MCF 10A (cell line): ENCODE data around the gene PLIN3. TPM values are rescaled to one million over a fixed set of nuclear protein-coding genes. Genes with fewer than 3 reads are reported as not detected.

Source experiments
- BruUV-seq: library from RNA; stranded (reverse); fragments of 400-500 nt; replicated peaks from 2 replicates; lab custom pipeline; 2021; lab: Mats Ljungman, UMichigan
- CTCF ChIA-PET: fragments of 300-600 bp; sonication (Branson Sonifier 250); formaldehyde crosslinking; extraction: SDS; loops from one replicate; lab custom pipeline; 2021; ENCODE audit warnings: antibody characterized with exemption, inconsistent platforms; lab: Yijun Ruan, JAX
- POLR2A ChIA-PET: fragments of 300-600, 350-650 bp; sonication (Branson Sonifier 250); formaldehyde crosslinking; extraction: SDS; loops from one replicate; lab custom pipeline; 2020; ENCODE audit warnings: antibody characterized with exemption, inconsistent platforms; lab: Yijun Ruan, JAX
- DNase-seq: peaks from one replicate; pipeline ENCODE4 v3.0.0-alpha.2; 2018; ENCODE audit not compliant: unreplicated experiment
- H3K27ac Mint-ChIP-seq: one replicate; pipeline ENCODE4 v1.8.0; 2022; ENCODE audit warnings: mild to moderate bottlenecking, low read depth, mixed read lengths; ENCODE audit not compliant: unreplicated experiment
- H3K27me3 Mint-ChIP-seq: one replicate; pipeline ENCODE4 v1.8.0; 2022; ENCODE audit warnings: mixed read lengths; ENCODE audit not compliant: insufficient read depth, unreplicated experiment
- H3K36me3 Mint-ChIP-seq: one replicate; pipeline ENCODE4 v1.8.0; 2022; ENCODE audit warnings: mild to moderate bottlenecking, moderate library complexity, mixed read lengths; ENCODE audit not compliant: insufficient read depth, unreplicated experiment
- H3K4me1 Mint-ChIP-seq: one replicate; pipeline ENCODE4 v1.8.0; 2022; ENCODE audit warnings: mixed read lengths; ENCODE audit not compliant: insufficient read depth, unreplicated experiment
- H3K4me3 Mint-ChIP-seq: one replicate; pipeline ENCODE4 v1.8.0; 2022; ENCODE audit warnings: mild to moderate bottlenecking, moderate library complexity, mixed read lengths; ENCODE audit not compliant: unreplicated experiment
- H3K9me3 Mint-ChIP-seq: one replicate; pipeline ENCODE4 v1.8.0; 2022; ENCODE audit warnings: mixed read lengths; ENCODE audit not compliant: unreplicated experiment
- intact Hi-C: fragments of 100-400 bp; cut with micrococcal nuclease; formaldehyde crosslinking; loops from 2 replicates; pipeline ENCODE4 v1.14.1; 2022
- total RNA-seq: library from RNA; stranded (reverse); gene quantifications from 2 replicates; pipeline ENCODE4 v1.2.3, GENCODE V29; 2022
- TF ChIP-seq, protein P1 (sequence below): fragments of 200-600 bp; IDR thresholded peaks from one replicate; pipeline ENCODE4 v1.8.0; 2022; ENCODE audit warnings: antibody characterized with exemption, mild to moderate bottlenecking; ENCODE audit not compliant: unreplicated experiment

The PLIN3 gene
- total RNA-seq, 1 experiment from 2014 or later: 64.3 TPM

DNA sequence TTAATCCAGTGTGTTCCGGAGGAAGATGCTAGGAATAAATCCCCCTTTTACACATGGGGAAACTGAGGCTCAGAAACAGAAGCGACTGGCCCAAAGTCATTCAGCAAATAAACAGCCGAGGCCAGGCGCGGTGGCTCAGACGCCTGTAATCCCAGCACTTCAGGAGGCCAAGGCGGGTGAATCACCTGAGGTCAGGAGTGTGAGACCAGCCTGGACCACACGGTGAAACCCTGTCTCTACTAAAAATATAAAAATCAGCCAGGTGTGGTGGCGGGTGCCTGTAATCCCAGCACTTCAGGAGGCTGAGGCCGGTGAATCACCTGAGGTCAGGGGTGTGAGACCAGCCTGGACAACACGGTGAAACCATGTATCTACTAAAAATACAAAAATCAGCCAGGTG lies 11.6 kb upstream of the PLIN3 start:
- no peaks in the 10 kb centered on the region for H3K36me3 Mint-ChIP-seq
- no peak for DNase-seq
- no peak overlapping the region for H3K4me3 Mint-ChIP-seq
- BruUV-seq: no TSS peak
- ChIA-PET POLR2A (interaction anchor here (1.4 kb wide), 1 partner anchor 12 kb away, joined by 4 read pairs; the partner anchor contains the start of gene PLIN3), CTCF (interaction anchor here (1.1 to 1.2 kb wide), 2 partner anchors 33 to 152 kb away, joined by 3 to 5 read pairs; no protein-coding TSS in a partner anchor)
- H3K27ac Mint-ChIP-seq: no peak overlapping the region
- intact Hi-C loops: no loop called here
- H3K9me3 Mint-ChIP-seq: no peaks in the 10 kb centered on the region
- no peaks in the 10 kb centered on the region for H3K27me3 Mint-ChIP-seq
- TF ChIP-seq, protein P1, sequence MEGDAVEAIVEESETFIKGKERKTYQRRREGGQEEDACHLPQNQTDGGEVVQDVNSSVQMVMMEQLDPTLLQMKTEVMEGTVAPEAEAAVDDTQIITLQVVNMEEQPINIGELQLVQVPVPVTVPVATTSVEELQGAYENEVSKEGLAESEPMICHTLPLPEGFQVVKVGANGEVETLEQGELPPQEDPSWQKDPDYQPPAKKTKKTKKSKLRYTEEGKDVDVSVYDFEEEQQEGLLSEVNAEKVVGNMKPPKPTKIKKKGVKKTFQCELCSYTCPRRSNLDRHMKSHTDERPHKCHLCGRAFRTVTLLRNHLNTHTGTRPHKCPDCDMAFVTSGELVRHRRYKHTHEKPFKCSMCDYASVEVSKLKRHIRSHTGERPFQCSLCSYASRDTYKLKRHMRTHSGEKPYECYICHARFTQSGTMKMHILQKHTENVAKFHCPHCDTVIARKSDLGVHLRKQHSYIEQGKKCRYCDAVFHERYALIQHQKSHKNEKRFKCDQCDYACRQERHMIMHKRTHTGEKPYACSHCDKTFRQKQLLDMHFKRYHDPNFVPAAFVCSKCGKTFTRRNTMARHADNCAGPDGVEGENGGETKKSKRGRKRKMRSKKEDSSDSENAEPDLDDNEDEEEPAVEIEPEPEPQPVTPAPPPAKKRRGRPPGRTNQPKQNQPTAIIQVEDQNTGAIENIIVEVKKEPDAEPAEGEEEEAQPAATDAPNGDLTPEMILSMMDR: no peak
- H3K4me1 Mint-ChIP-seq: no peaks in the 10 kb centered on the region

DNA sequence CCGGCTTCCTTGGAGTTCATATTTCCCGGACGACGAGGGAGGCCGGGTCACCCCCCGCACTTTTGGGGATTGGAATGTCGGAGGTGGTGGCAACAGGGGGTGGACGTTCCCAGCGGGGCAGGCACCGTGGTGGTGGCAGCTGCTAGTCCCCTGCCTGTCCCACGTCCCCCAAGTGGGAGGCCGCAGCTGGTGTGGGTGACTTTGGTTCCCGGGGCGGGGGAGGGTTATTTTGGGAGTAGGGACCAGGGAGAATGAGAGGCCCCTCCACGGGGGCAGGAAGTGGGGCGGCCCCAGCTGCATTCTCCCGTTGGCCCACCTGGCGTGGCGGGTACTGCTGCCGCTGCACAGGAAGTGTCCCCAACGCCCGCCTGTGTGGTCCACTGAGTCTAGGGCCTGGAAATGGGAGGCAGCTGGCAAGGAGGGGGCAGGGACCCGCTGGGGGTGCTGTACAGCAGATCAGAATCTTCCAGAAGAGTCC lies 11.1 kb upstream of the PLIN3 start:
- no TSS peak for BruUV-seq
- Mint-ChIP-seq H3K9me3 (no peaks in the 10 kb centered on the region), H3K4me3 (no peak overlapping the region), H3K27ac (peak overlapping the region; percentile 63), H3K36me3 (no peaks in the 10 kb centered on the region), H3K4me1 (no peaks in the 10 kb centered on the region), H3K27me3 (no peaks in the 10 kb centered on the region)
- TF ChIP-seq, protein P1: no peak
- CTCF ChIA-PET: interaction anchor here (0.7 to 1.2 kb wide), 3 partner anchors 33 to 153 kb away, joined by 3 to 5 read pairs (median 3); no protein-coding TSS in a partner anchor
- DNase-seq: no peak
- POLR2A ChIA-PET: interaction anchor here (0.7 to 1.4 kb wide), 2 partner anchors 11 to 383 kb away, joined by 3 to 4 read pairs; partner anchors contain the start of gene PLIN3
- intact Hi-C loops: no loop called here

- no peaks in the 10 kb centered on the region for H3K4me1 Mint-ChIP-seq
- ChIA-PET CTCF (interaction anchor here (0.7 to 1.2 kb wide), 2 partner anchors 34 kb away, joined by 3 to 5 read pairs; no protein-coding TSS in a partner anchor), POLR2A (interaction anchor here (0.5 to 0.7 kb wide), 3 partner anchors 9 to 383 kb away, joined by 3 to 4 read pairs (median 3); no protein-coding TSS in a partner anchor)
- BruUV-seq: no TSS peak
- DNase-seq: peak; percentile 22
- intact Hi-C loops: no loop called here
- no peaks in the 10 kb centered on the region for H3K9me3 Mint-ChIP-seq
- no peaks in the 10 kb centered on the region for H3K36me3 Mint-ChIP-seq
- TF ChIP-seq, protein P1: no peak
- H3K27ac Mint-ChIP-seq: peak overlapping the region; percentile 63
- no peaks in the 10 kb centered on the region for H3K27me3 Mint-ChIP-seq
- no peak overlapping the region for H3K4me3 Mint-ChIP-seq
Observed at GRCh38 chr19:4877753-4878490, 10.5 kb upstream of the PLIN3 start.

DNA sequence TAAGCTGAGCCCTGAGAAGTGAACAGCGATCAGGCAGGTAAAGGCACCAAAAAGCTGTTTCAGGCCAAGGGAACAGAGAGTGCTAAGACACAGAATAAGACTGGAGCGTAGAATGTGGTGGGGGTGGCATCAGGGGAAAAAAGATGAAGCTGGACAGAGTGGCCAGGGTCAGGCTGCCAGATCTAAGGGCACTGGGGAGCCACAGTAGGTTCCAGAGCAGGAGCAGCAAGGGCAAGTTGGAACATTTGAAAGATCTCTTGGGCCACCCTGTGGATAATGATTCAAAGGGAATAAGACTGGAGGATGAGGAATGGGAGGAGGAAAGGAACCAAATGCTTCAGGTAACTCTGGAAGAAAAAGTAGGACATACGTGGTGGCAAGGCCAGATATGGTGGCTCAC lies 6.5 kb upstream of the PLIN3 start:
- CTCF ChIA-PET: interaction anchor here (0.8 to 9.6 kb wide), 10 partner anchors 21 to 159 kb away, joined by 3 to 93 read pairs (median 6); partner anchors contain the start of gene ARRDC5
- Mint-ChIP-seq H3K27me3 (no peaks in the 10 kb centered on the region), H3K4me1 (peaks cover 10% of the 10 kb centered on the region), H3K36me3 (no peaks in the 10 kb centered on the region), H3K4me3 (no peak overlapping the region), H3K27ac (no peak overlapping the region), H3K9me3 (no peaks in the 10 kb centered on the region)
- BruUV-seq: no TSS peak
- TF ChIP-seq, protein P1: no peak
- intact Hi-C loops: loop anchor here (2.0 kb wide), 1 partner anchor 15 kb away; no protein-coding TSS in a partner anchor
- DNase-seq: no peak
- POLR2A ChIA-PET: interaction anchor here (0.9 to 8.9 kb wide), 3 partner anchors 10 to 95 kb away, joined by 3 to 98 read pairs (median 4); partner anchors contain the start of gene KDM4B
